ENCODE results near the gene GP2.

The GP2 gene
- total RNA-seq = 0 to 0.16 (median 0) reads per million in 18 experiments

DNA sequence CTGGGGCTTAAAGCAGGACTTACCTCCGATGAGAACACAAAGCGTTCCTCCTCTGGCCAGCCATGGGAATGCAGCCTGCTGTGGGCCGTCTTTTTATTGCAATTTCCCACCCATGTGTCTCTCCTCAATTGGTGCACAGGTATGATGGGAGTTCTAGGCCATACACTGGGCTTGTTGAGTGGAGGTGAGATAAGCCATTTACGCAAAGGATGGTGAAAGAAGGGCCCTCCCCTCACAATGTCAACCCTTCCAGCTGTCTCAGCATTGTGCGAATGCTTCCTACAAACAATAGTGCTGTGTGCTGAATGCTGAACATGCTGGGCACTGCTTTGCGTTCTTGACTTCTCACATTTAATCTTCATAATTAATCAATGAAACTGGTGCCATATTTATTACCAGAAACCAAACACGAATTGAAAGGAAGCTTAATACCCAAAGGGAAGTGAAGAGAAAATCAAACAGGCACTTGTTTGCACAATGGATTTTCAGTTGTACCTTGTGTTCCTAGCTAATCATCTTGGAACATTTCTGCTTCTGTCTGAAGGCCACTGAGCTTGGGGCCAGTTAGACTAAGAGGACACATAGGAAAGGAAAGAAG lies at the start of gene GP2:
TSS of gene GP2 (minus strand) at position 70 of the 598 bp plus-strand sequence. CDS start 1,082 bp downstream, outside the sequence.
- DNase-seq = no peak

DNA sequence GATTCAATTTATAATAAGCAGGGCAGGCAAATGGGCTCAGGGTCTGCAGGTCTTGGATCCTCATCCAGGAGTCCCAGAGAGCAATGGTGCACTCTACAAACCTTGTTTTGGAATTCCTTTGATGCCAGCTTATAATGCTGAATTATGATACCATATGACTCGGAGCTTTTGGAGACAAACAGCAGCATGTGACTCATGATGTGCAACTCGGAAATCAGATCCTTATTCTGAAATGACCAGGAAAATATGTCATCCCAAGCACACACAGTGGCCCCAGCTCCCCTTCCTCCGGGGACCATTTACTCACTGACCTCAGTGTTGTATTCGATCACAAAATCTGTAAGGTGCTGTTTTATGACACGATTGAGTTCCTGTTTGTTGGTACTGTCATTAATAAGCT lies 45.4 kb upstream of the GP2 start:
- no peak for DNase-seq

DNA sequence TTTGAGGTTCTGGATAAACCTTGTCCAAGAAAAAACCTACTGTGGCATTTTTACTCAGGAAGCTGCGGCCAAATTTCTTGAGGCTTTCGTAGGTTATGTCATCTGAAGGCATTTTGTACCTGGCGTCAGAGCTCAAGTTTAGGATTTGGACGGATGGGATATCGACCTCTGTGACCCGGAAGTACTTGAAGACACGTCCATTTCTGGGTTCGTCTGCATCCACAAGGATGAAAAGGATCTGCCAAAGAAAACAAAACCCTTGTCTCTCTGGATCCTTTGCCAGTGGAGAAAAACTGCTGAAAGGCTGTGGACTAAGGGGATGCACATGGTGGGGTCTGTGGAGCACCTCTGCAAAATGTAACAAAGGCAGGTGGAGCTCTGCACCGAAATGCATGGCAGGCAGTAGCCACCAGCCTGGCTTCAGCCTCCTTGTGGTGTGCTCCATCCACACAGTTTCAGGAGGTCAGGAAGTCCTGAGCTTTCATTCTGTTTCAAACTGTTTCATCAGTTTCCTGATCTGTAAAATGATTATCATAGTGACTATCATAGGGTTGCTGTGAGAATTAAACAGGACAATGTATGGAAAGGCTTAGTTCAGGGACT lies 42.2 kb upstream of the GP2 start:
- no peak for DNase-seq

DNA sequence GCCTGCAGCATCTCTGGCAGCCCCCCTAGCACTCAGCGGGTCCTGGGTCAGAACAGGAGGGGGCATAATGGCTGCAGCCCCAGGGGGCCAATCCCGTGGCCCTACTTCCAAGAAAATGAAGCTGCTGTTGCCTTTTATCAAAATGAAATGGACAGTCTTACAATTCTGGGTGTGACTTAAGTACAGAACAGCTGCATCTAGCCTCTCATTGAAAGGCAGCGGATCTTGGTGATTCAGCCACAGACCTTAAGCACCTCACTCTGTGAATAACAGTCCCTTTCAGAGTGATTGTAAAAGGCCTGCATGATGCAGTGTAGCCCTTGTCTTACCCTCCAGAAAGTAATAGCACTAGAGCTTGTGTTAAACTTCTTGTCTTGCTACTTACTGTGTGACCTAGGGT lies 36.7 kb upstream of the GP2 start:
- DNase-seq = no peak

DNA sequence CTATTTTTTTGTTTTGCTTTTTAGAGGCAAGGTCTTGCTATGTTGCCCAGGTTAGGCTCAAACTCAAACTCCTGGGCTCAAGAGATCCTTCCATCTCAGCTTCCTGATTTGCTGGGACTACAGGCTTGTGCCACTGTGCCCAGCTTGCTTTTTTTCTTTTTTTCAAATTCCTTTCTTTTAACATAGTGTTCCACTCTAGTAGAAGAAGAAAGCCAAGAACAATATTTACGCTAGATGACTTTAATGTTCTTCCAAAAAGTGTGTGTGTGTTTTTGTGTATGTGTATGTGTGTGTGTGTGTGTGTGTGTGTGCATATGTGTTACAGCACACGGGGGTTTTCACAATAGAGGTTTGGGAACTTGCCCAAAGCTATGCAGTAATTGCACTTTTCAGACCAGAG lies 35.9 kb upstream of the GP2 start:
- DNase-seq = no peak

DNA sequence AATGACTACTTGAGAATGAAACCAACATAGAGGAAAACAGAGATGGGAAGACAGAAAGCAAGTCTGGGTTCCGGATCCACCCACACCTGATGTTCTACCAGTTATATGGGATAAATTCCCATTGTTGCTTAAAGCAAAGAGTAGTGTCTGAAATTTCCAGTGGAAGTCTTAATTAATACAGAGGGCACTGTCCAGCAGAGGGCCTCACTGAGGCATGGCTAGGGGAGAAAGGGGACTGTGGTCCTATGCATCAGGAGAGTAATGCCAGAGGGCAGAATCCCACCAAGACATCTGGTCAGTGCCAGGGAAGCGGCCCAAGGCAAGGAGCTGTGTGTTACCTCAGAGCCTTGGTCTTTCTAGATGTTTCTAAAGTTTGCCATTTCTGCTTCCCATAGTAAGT lies 32.7 kb upstream of the GP2 start:
- peak in 1 of 2 donors; percentile 5 for DNase-seq

DNA sequence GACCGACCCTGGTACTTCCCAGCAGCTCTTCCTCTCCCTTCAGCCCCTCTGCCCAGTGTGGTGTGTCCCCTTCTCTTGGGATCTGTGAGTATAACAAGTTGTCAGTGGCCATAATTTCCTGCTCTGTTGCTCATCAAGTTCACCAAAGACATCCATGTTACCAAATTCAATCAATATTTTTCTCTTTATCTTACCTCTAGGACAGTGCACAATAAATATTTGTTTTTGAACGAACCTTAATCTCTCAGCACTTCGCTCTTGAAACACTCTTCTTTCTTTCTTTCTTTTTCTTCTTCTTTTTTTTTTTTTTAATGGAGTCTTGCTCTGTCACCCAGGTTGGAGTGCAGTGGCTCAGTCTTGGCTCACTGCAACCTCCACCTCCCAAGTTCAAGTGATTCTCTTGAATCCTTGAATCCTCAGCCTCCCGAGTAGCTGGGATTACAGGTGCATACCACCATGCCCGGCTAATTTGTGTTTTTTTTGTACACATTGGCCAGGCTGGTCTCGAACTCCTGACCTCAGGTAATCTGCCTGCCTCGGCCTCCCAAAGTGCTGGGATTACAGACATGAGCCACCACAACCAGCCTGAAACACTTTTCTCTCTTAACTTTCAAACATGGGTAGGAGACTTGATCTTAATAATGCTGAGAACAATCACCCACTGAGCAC lies 27.9 kb upstream of the GP2 start:
- no peak for DNase-seq

DNA sequence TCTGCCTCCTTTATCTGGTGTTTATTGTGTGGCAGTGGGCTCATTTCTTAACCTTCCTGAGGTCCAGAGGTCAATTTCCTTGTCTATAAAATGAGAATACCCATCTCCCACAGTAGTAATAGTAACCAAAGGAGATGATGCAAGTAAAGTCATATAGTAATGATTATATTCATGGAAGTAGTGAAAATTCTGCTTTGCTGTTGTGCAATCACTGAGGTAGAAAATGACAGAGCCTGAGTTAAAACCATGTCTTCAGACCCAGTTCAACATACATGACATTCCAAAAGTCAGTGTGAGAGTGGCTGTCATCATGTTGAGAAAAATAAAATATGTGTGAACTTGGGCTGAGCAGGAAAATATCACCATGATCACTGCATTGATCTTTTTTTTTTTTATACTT lies 26.1 kb upstream of the GP2 start:
- DNase-seq = no peak

DNA sequence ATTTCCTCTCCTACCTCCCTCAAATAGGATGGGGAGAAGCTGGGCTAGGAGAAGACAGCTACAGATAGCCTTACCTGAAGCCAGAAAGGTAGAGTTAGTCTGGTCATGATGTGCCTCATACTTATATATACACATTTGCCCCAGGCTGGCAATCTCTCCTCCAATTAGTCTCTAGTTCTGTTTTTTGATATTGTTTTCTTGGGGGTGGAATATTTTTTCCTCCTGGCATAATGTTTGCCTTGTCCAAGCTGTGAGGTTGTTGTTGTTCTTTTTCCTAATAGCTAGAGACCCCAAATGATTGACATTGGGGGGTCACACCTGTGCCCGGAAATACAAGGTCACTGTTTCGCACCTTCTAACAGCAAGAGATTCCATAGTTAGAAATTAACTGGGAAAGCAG lies 25.3 kb upstream of the GP2 start, which contains the start of gene UMOD:
TSS of gene UMOD (minus strand) at position 101 of the 400 bp plus-strand sequence. CDS start 1,978 bp downstream, outside the sequence.
- DNase-seq = no peak

DNA sequence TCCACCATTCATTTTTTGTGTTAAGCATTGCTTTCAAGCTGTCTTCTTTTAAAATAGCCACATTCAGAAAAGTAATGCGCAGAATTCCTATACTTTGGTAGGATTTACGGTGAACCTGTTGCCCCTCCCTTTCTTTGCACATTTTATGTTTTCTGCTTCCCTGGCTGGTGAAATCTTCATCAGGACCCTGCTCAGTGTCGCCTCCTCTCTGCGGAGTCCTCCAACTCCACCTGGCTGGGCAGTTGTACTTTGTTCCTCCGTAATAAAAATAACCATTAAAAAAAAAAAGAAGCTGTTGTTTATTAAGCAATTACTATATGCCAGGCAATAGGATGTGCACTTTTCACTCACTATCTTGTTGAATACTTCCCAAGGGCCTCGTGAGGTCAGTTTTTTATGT lies 22.3 kb upstream of the GP2 start:
- DNase-seq = no peak

DNA sequence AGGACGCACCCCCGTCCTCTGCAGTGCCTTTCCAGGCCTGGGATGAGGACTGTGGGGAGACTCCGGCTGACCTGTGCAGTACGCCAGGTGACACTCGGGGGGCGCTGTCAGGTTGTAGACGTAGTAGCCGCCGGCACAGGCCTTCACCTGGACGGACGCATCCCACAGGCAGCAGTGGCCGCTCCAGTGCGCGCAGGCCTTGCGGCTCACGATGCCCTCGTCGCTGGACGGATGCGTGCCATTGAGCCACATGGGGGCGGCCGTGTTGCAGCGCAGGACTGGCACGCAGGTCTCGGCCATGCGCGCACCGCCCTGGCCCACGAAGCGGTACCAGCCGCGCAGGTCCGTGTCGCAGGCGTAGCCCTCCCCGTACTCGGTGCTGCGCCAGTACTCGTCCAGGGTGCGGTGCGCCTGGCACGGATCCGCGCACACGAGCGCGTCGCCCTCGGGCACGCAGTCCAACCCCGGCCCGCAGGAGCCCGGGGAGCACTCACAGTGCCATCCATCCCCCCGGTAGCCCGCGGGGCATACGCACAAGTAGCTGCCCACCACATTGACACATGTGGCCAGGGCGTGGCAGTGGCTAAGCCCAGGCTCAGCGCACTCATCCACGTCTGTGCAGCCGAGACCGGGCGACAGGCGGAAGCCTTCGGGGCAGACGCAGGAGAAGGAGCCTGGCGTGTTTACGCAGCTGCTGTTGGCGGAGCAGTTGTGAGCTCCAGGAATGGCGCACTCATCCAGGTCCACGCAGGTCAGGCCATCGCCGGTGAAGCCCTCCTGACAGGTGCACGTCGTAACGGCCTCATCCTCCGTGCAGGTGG lies 21.3 kb upstream of the GP2 start:
- no peak for DNase-seq

DNA sequence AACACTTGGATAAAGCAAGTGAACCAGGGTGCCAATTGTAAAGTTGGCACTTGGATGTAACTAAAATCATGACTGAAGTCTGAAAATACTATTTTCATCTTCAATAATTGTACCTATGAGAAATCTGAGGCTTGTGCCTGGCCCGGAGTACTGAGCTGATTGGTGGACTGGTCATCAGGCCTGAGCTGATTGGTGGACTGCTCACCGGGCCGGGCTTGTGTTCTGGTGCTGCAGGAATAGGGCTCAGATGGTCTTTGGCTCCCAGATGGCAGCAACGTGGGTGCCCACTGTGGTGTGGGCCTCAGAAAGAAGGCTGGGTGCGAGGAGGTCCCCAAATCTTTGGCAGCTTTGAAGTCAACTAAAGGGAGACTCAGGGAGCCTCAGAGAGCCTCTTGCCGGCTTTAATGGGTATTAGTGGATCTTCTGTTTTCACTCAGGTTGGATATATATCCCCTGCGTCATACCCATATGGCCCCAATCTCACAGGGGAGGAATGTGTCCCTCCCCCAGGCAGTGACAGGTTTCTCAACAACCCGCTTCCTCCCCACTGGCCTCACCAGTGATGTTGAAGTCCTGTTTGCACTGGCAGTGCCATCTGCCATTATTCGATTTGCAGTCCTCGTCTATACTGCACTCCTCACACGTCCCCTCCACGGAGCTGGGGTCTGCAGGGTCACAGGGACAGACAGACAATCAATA lies 20.5 kb upstream of the GP2 start:
- no peak for DNase-seq

DNA sequence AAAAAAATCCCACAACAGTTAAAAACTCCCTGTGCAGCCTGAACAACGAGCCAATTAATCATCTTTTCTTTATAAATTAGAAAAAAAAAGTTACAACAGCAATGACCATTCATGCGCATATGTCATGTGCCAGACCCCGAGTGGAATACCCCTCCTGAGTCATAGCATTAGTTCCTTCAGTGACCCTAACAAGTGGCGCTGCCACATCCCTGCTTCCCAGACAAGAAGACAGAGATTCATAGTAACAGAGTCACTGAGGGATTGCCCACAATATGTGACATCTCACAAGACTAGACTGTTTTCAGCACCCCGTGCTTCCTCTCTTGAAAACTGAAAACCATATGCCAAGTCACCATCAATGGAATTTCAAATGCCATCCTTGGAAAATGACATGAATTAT lies 17.3 kb upstream of the GP2 start:
- DNase-seq = no peak

DNA sequence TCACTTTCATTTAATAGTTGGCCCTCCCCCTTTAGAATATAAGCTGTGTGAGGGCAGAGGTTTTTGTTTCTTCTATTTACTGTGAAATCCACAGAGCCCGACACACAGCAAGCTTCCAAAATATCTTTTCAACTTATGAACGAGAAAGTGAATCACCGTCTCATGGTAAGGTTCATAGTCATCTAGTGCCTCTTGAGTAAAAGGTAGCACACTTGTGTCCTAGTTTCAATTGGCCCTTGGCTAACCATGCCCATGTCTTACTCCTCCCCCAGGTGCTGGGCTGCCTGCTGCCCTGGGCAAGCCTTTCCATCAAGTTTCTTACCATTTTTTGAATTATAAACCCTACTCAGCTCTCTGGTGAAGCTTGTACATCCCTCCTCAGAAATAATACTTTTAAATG lies 12.4 kb upstream of the GP2 start:
- no peak for DNase-seq

DNA sequence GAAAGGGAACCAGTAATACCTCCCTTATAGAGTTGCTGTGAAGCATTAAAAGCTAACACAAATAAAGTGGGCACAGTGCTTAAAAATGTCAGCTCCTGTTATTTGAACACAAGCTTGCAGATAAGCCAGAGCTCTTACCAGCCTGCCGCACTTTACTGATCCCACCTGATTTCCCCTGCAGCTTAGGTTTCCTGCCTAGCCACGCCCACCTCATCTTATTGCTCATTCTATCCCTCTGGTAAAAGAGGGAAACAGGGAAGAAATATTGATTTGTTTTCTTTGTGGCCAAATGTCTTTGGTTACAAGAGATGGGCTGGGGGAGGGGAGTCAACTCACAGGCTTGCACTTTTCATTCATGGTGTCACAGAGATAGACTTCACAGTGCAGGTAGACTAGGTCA lies 9.6 kb upstream of the GP2 start:
- DNase-seq = no peak

DNA sequence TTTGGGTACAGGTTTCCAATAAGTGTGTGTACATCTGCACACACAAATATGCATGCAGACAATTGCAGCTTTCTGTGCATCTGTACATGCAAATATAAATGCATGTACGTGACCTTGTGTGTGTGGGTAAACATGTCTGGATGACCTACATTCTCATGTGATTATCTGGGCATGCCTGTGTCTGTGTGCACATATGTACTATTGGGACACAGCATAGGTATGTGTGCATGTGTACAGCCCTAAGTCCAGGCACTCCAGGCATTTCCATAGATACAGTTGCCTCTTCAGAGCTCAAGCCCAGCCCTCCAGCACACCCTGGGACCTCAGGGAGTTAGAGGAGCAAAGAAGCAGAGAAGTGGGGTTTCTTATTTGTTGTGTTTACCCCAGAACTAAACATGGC lies 7.1 kb upstream of the GP2 start:
- no peak for DNase-seq

DNA sequence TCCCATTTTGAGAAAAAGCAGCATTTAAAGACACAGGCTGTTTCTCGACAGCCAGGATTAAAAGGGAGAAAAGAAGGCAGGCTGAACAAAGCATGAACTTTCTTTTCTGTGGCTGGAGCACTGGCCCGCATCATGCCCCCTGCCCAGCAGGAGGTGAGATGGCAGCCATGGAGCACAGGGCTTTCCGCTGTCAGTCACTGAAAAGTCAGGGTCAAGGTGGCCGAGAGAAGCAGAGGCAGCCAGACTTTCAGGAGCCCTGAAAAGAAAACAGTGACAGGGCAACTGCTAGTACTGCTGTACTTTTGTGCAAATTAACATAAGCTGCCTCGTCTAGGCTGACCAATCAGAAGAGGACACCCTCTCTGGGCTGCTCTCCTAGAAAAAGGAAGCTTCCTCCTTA lies 5.8 kb upstream of the GP2 start:
- DNase-seq = no peak

DNA sequence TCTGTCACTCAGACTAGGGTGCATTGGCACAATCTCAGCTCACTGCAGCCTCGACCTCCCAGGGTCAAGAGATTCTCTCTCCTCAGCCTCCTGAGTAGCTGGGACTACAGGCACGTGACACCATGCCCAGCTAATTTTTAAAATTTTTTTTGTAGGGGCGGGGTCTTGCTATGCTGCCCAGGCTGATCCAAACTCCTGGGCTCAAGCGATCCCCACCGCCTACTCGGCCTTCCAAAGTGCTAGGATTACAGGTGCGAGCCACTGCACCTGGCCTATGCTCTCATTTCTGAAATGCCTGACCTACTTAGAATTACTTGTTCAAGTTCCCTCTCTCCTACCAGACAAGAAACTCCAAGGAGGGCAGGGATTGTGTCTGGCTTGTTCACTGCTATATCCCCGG lies 5.1 kb upstream of the GP2 start:
- no peak for DNase-seq

DNA sequence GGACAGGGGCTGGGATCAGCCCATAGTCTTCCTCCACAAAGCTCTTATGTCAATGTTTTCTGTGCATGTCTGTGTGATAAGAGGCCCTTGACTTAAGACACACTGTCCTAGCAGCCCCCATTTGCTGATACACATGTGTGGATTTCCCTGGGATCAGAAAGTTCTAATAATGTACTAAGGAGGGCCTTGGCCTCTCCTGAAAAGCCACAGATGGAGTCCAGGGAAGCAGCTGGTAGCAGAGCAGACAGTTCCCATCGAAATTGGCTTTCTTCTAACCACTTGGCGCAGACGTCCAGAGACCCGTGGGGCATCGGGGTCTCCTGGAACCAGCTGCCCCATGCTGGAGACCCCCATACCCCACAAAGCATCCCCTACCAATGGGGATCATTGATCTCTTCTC lies 4.3 kb upstream of the GP2 start:
- no peak for DNase-seq

DNA sequence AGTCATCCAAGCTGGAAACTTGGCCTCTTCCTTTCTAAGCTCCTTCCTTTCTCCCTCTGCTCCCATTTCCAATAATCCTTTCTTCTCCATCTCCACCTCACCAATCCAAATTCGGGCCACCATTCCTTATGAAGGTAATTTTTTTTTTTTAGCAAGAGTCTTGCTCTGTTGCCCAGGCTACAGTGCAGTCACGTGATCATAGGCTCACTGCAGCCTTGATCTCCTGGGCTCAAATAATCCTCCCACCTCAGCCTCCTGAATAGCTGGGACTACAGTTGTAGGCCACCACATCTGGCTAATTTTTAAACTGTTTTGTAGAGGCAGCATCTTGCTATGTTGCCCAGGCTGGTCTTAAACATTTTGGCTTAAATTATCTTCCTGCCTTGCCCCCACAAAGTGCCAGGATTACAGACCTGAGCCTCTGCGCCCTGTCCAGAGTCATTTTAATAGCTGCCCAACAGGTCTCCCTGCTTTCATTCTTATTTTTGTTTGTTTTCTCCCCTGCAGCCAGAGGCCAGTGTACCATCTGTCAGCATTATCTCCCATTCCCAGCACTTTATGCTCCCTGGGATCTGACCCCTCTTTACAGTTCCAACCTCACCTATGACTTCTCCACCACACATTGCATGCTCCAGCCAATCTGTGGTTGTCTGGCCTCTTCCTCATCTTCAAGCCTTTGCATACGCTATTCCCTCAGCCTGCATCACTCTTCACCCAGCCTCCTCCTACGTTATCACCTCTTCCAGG lies 2.3 kb upstream of the GP2 start:
- no peak for DNase-seq

DNA sequence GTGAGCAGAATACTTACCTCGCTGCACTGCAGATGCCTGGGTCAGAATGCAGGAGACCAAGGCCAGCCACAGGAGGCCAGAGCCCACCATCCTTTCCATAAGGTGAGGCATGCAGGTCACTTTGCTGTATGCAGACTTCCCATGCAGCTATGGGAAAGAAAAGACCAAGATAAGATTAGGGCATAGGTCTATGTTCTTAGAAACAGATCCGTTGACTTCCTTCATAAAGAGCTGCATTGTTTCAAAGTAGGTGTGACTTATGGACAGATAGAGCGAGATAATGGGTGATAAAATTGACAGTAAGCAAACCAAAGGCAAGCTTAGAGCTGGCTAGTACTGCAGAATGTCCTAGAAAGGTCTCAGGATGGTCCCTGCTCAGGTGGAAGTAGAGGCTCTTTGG lies 992 bp downstream of the GP2 start:
- no peak for DNase-seq

DNA sequence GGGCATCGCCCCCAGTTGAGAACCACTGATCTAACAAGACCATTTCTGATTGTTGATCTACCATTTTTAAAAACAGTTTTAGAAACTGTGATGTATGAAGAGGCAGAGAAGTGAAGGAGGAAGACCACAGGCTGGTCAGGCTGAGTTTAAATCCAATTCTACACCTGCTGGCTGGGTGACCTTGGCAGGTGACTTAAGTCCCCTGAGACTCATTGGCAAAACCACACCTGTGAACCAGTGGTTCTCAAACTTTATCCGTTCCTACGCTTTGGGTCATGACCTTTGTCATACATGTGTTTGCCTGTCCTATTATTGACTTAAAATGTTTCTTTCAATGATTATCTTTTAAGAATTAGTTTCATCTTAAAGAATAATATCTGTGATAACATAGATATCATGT lies 2.3 kb downstream of the GP2 start:
- DNase-seq = no peak

Data from inflammatory macrophage (primary cell).